Activated naive CD8-positive, alpha-beta T cell treated with anti-CD3 and anti-CD28 coated beads for 36 hours (primary cell): ENCODE results near the gene RGS7. TPM values are rescaled to one million over a fixed set of nuclear protein-coding genes. Genes with fewer than 3 reads are reported as not detected.
"Not testable (repeated sequence)": the region's sequence is repeated elsewhere in the genome, so short reads cannot be mapped to it uniquely, and the experiment has no call there.

Experiments used
- DNase-seq: peaks from one replicate; pipeline ENCODE4 v3.0.0; 2021
- H3K27ac Mint-ChIP-seq: one replicate; pipeline ENCODE4 v1.8.0; 2022; ENCODE audit warnings: mild to moderate bottlenecking, moderate library complexity, mixed read lengths
- H3K27me3 Mint-ChIP-seq: one replicate; pipeline ENCODE4 v1.8.0; 2022; ENCODE audit warnings: mild to moderate bottlenecking, mixed read lengths
- H3K36me3 Mint-ChIP-seq: one replicate; pipeline ENCODE4 v1.8.0; 2021; ENCODE audit warnings: mild to moderate bottlenecking, mixed read lengths
- H3K4me1 Mint-ChIP-seq: one replicate; pipeline ENCODE4 v1.8.0; 2021; ENCODE audit warnings: mixed read lengths
- H3K4me3 Mint-ChIP-seq: one replicate; pipeline ENCODE4 v1.8.0; 2022; ENCODE audit warnings: mild to moderate bottlenecking, moderate library complexity, mixed read lengths
- H3K9me3 Mint-ChIP-seq: one replicate; pipeline ENCODE4 v1.8.0; 2022; ENCODE audit warnings: mixed read lengths
- total RNA-seq, 2 experiments: library from RNA; stranded (reverse); gene quantifications; one replicate each; pipeline ENCODE4 v1.2.3, GENCODE V29; 2021

RGS7 gene
- total RNA-seq, 2 experiments from 2014 or later, result not detected

DNA sequence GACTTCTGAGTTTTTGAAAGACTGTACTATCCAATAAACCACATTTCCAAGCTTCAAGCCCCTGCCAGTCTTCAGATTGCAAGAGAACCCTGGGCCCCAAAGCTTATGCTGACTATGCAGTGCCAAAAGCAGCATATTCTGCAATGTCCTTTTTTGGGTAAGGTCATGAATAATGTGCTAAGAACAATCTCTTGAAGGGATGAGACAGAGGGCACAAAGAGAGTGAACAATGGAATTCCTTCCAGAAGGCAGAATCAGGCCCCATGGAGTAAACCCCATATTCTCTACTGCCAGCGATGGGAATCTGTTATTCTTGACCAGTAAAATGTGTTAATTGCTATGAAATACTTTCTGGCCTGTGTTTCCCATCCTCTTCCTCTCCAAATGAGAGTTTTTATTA, 190.4 kb downstream of the RGS7 start:
- H3K9me3 Mint-ChIP-seq, result peaks cover 2% of the 10 kb centered on the region
- H3K27ac Mint-ChIP-seq, result no peak overlapping the region
- H3K36me3 Mint-ChIP-seq, result no peaks in the 10 kb centered on the region
- H3K27me3 Mint-ChIP-seq, result no peaks in the 10 kb centered on the region
- H3K4me3 Mint-ChIP-seq, result no peak overlapping the region
- no peaks in the 10 kb centered on the region for H3K4me1 Mint-ChIP-seq
- DNase-seq, result no peak

DNA sequence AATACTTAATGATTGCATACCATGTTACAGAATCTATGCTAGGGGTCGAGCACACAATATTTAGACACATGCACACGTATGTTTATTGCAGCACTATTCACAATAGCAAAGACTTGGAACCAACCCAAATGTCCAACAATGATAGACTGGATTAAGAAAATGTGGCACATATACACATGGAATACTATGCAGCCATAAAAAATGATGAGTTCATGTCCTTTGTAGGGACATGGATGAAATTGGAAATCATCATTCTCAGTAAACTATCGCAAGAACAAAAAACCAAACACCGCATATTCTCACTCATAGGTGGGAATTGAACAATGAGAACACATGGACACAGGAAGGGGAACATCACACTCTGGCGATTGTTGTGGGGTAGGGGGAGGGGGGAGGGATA, 191.7 kb downstream of the RGS7 start:
- not testable (repeated sequence) for H3K9me3 Mint-ChIP-seq, H3K27me3 Mint-ChIP-seq, H3K36me3 Mint-ChIP-seq, DNase-seq, H3K4me1 Mint-ChIP-seq, H3K4me3 Mint-ChIP-seq, H3K27ac Mint-ChIP-seq

DNA sequence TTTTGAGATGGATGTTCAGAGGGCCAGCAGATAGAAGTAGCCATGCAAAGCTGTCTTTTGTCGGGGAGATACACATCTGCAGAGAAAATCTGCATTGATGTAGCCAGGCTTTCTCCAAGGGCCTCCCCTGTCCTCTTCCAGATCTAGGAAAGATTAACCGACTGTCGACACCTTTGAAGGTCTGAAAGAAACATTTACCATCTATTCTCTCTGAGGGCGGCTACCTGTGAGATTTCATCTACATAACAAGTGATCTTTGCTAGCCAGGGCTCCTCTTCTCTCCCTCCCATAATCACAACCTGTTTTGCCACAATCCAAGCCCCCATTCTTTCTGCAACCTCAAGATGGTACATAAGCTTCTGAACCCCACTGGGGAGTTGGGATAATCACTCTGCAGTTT, 193.6 kb downstream of the RGS7 start:
- no peaks in the 10 kb centered on the region for H3K36me3 Mint-ChIP-seq
- no peak overlapping the region for H3K27ac Mint-ChIP-seq

DNA sequence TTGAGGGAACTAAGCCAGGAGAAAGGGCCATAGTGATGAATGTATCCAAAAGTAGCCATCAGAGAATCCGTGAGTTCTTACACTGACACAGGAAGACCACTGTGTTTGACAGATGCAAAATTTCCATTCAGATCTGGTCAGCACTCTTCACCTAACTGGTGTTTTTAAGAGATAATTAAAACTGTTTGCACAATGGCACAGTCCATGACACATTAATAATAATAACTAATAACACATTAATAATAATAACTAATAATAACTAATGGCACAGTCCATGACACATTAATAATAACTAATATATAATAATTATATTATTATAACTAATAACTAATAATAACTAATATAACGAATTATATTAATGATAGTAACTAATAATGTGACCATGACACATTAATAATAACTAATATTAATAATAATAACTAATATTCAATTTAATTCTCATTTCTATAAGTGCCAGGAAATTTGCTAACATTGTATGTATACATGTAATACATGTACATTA, 195.8 kb downstream of the RGS7 start:
- no peak for DNase-seq
- Mint-ChIP-seq H3K4me3 (no peak overlapping the region), H3K4me1 (no peaks in the 10 kb centered on the region), H3K36me3 (no peaks in the 10 kb centered on the region), H3K9me3 (no peaks in the 10 kb centered on the region), H3K27ac (no peak overlapping the region), H3K27me3 (no peaks in the 10 kb centered on the region)

More for the DNA sequence above, 193.6 kb downstream of the RGS7 start:
- DNase-seq, result no peak
- H3K9me3 Mint-ChIP-seq, result peaks cover 2% of the 10 kb centered on the region
- no peak overlapping the region for H3K4me3 Mint-ChIP-seq
- no peaks in the 10 kb centered on the region for H3K4me1 Mint-ChIP-seq
- no peaks in the 10 kb centered on the region for H3K27me3 Mint-ChIP-seq

DNA sequence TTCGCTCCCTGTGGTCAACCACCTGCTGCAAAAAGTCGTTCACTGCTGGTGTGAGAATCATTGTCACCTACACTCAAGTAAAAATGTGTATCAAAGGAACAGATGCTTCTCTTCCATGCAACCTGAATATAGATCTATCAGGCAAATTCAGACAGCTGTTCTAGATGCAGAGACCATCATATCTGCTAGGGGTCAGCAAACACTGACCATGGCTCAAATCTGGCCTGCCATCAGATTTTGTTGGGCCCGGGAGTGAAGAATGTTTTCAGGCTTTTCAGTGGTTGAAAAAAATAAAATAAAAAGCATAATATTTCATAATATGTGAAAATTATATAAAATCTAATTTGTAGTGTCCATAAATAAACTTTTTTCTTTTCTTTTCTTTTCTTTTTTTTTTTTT, 199.6 kb downstream of the RGS7 start:
- Mint-ChIP-seq H3K9me3 (peaks cover 4% of the 10 kb centered on the region), H3K27ac (no peak overlapping the region), H3K4me1 (no peaks in the 10 kb centered on the region), H3K4me3 (no peak overlapping the region), H3K27me3 (no peaks in the 10 kb centered on the region), H3K36me3 (no peaks in the 10 kb centered on the region)
- DNase-seq, result no peak

DNA sequence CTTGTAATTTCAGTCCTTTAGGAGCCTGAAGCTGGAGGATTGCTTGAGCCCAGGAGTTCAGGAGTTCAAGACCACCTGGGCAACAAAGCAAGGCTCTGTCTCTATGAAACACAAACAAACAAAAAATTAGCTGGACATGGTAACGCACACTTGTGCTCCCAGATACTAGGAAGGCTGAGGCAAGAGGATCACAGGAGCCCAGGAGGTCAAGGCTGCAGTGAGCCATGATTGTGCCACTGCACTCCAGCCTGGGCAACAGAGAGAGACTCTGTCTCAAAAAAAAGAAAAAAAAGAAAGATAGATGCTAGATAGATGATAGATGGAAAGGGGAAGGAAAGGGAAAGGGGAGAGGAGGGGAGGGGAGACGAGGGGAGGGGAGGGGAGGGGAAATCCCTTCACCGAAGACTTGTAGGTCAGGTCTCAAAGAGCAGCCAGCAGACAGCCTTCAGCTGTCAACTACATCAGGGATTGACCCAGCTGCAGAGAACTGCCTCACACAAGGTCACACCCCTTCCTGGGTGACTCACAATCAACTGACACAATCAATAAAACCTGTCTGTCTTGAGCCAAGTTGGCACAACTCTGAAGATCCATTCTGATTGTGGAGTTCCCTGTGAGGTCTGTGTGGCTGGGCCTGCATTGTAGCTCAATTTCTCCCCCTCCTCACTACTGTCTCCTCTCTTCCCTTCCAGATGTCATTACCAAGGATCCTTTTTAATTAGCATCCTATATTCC, 200.6 kb downstream of the RGS7 start:
- Mint-ChIP-seq H3K4me3 (no peak overlapping the region), H3K27ac (no peak overlapping the region), H3K36me3 (no peaks in the 10 kb centered on the region), H3K9me3 (peaks cover 4% of the 10 kb centered on the region), H3K27me3 (no peaks in the 10 kb centered on the region), H3K4me1 (no peaks in the 10 kb centered on the region)
- DNase-seq, result no peak

DNA sequence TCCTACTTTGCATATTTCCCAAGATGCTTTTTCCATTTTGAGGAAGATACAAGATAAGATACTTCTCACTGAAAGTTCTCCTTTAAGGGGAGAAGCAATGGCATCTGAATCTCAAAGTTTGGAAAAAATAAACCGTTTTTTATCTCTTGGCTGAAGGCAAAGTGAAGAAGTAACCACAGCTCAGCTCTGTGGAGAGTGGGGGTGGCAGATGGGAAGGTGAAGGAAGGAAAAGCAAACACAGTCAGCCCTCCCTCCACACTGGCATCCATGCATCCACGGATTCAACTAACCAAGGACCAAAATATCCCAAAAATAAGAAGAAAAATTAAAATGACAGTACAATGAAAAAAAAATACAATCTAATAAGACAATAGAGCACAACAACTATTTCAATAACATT, 211.1 kb downstream of the RGS7 start:
- Mint-ChIP-seq H3K9me3 (no peaks in the 10 kb centered on the region), H3K4me1 (no peaks in the 10 kb centered on the region), H3K4me3 (no peak overlapping the region), H3K27me3 (no peaks in the 10 kb centered on the region), H3K36me3 (no peaks in the 10 kb centered on the region), H3K27ac (no peak overlapping the region)
- no peak for DNase-seq

DNA sequence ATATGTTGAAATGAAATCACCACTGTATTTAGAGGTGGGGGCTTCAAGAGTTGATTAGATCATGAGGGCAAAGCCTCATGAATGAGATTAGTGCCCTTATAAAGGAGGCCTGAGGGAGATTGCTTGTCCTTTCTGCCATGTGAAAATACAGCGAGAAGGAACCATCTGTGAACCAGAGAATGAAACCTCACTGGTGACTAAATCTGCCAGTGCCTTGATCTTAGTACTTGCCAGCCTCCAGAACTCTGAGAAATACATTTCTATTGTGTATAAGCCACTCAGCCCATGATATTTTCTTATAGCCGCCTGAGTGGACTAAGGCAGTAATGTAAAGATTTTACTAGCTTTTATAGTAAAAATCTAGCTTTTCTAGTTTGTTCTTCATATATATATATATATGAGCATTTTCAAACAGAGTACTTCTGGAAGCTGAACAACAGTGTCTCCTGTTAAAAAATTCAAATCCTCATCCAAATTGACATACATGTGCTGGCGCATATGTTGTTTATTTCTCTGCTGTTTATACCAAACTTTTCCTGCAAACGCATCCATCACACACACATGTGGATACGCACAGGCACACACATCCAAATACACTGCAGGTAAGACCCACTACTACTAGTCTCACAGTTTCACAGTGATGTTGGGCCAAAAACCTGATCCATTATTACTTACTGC, 213.1 kb downstream of the RGS7 start:
- Mint-ChIP-seq H3K27ac (no peak overlapping the region), H3K27me3 (no peaks in the 10 kb centered on the region), H3K9me3 (no peaks in the 10 kb centered on the region), H3K4me3 (no peak overlapping the region), H3K4me1 (no peaks in the 10 kb centered on the region), H3K36me3 (no peaks in the 10 kb centered on the region)
- no peak for DNase-seq

DNA sequence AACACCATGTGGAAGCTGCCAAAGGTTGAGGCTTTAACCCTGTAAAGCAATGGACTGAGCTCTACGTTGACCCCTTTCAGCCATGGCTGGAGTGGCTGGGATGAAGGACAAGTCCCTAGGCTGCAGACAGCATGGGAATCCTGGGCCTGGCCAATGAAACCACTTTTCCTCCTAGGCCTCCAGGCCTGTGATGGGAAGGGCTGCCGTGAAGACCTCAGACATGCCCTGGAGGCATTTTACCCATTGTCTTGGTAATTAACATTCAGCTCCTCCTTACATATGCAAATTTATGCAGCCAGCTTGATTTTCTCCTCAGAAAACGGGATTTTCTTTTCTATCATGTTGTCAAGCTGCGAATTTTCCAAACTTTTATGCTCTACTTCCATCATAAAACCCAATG, 214.5 kb downstream of the RGS7 start:
- Mint-ChIP-seq H3K9me3 (no peaks in the 10 kb centered on the region), H3K4me1 (no peaks in the 10 kb centered on the region), H3K27me3 (no peaks in the 10 kb centered on the region), H3K4me3 (no peak overlapping the region), H3K27ac (no peak overlapping the region), H3K36me3 (no peaks in the 10 kb centered on the region)
- no peak for DNase-seq

DNA sequence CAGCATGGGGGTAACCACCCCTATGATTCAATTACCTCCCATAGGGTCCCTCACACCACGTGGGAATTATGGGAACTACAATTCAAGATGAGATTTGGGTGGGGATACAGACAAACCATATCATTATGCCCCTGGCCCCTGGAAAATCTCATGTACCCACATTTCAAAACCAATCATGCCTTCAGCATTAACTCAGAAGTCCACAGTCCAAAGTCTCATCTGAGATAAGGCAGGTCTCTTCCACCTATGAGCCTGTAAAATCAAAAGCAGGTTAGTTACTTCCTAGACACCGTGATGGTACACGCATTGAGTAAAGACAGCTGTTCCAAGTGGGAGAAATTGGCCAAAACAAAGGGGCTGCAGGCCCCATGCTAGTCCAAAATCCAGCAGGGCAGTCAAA, 215.4 kb downstream of the RGS7 start:
- not testable (repeated sequence) for H3K9me3 Mint-ChIP-seq, DNase-seq, H3K27me3 Mint-ChIP-seq, H3K27ac Mint-ChIP-seq, H3K4me1 Mint-ChIP-seq, H3K4me3 Mint-ChIP-seq, H3K36me3 Mint-ChIP-seq

DNA sequence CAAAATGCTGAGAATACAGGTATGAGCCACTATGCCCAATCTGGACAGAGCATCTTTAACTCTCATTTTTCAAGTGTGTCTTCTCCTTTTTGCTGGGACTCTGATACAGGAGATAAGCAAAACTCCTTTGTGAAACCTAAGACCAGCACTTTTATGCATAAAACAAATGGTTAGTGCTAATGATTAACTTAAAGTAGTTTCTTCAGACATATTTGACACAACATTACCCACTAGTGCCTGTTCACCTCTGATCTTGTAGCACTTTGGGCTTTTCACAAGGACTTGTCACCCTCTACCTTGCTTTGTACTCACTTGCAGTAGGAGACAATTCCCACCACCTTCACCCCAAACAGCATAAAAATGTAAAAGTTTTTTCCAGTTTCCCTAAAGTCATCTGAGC, 216.3 kb downstream of the RGS7 start:
- Mint-ChIP-seq H3K9me3 (no peaks in the 10 kb centered on the region), H3K4me1 (no peaks in the 10 kb centered on the region), H3K4me3 (no peak overlapping the region), H3K27ac (no peak overlapping the region), H3K36me3 (no peaks in the 10 kb centered on the region), H3K27me3 (no peaks in the 10 kb centered on the region)
- DNase-seq, result no peak

DNA sequence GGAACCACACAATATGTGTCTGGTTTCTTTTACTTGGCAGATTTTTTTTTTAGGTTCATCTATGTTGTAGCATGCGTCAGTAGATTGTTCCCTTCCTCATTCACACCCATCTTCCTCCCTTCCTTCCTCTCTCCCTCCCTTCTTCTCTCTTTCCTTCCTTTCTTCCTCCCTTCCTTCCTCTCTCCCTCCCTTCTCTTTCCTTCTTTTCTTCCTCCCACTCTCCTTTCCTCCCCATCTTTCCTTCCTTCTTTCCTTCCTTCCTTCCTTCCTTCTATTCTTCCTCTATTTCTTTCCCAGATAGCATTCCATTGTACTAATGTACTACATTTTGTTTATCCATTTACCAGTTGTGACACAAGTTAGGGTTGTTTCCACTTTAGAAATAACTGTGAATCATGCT, 218.0 kb downstream of the RGS7 start:
- Mint-ChIP-seq H3K4me1 (no peaks in the 10 kb centered on the region), H3K27me3 (no peaks in the 10 kb centered on the region), H3K4me3 (no peak overlapping the region), H3K36me3 (no peaks in the 10 kb centered on the region), H3K9me3 (peaks cover 2% of the 10 kb centered on the region), H3K27ac (no peak overlapping the region)
- DNase-seq, result no peak

DNA sequence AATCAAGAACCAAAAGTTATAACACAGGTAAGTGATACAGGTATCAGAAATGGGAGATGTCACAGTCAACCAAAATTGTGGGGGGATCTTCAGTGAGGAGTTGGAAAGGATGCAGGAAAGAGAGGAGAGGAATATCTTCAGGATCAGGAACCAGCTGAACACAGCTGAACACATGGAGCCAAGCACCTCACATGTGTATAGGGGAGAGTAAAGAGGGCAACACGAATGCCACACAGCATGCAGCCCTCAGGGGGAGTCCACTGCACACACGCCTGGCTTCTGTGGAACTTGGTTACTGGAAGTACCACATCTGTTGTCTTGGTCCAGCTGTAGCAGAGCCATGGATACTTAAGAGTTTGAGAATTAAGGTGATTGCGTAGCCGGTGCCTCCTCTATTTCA, 218.8 kb downstream of the RGS7 start:
- Mint-ChIP-seq H3K27ac (no peak overlapping the region), H3K27me3 (no peaks in the 10 kb centered on the region), H3K4me1 (no peaks in the 10 kb centered on the region), H3K9me3 (peaks cover 2% of the 10 kb centered on the region), H3K36me3 (no peaks in the 10 kb centered on the region), H3K4me3 (no peak overlapping the region)
- DNase-seq, result no peak

DNA sequence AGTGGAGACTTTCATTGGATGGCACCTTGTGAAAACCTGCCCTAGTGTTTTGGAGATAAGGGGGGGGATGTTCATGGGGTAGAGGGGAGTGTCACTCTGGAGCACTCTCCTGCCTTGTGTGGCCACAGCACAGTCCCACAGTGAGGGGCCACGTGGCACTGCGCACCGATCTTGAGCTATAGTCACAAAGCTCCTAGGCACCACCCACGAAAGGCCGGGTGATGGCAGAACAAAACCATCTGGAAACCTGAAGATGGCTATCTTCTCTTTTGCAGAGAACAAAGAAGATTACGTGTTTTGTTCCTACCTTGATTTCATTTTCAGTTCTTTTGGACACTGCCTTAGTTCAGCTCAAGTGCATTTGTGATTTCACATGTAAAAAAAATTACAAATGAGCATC, 220.6 kb downstream of the RGS7 start:
- Mint-ChIP-seq H3K36me3 (no peaks in the 10 kb centered on the region), H3K27ac (no peak overlapping the region), H3K9me3 (peaks cover 2% of the 10 kb centered on the region), H3K4me1 (no peaks in the 10 kb centered on the region), H3K27me3 (no peaks in the 10 kb centered on the region), H3K4me3 (no peak overlapping the region)
- no peak for DNase-seq

DNA sequence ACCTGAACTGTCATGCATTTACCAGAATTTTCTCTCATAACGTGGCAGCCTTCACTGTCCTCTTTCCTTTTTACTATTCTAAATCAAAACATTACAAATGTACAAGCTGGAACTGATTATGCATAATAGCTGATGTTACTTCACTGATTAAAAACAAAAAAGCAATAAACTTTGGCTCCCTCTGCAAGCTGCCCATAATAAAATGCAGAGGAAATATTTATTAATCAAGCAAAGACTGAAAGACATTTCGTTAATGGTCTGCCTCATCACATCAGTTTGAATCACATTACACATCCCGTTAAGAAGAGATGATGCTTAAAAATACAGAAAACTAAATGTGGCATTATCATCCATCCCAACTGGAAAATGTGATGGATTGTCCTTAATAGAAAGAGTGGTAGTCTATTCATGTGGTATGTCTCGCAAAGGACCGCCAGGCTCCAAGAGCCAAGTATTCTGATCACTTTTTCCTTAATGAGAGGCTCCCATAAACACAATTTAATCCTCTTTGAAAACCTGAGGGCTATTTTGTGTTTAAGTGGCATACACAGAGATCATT, 225.3 kb downstream of the RGS7 start:
- Mint-ChIP-seq H3K9me3 (peaks cover 2% of the 10 kb centered on the region), H3K27me3 (no peaks in the 10 kb centered on the region), H3K4me1 (no peaks in the 10 kb centered on the region), H3K4me3 (no peak overlapping the region), H3K36me3 (no peaks in the 10 kb centered on the region), H3K27ac (no peak overlapping the region)
- no peak for DNase-seq

DNA sequence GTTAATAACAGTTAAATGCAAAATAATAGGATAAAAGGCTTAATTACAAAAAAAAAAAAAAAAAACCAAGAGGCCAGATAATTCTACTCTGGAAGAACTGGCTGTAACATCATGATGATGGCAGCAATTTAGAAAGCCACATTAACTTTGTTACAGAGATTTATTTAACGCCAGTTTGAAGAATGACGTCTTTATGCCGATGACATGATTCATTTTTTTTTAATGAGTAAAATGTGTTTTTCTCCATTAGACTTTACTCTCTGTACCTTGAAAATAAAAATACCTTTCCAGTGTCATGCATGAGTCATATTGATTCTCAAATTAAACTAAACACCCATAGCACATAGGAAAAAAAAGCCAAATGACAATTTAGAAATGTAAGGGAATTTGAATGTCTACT, 226.1 kb downstream of the RGS7 start:
- Mint-ChIP-seq H3K27ac (no peak overlapping the region), H3K36me3 (no peaks in the 10 kb centered on the region), H3K27me3 (no peaks in the 10 kb centered on the region), H3K9me3 (peaks cover 2% of the 10 kb centered on the region), H3K4me1 (no peaks in the 10 kb centered on the region), H3K4me3 (no peak overlapping the region)
- DNase-seq, result no peak
